Endothelial cell of umbilical vein (primary cell): ENCODE results near the gene FGD3. TPM values are rescaled to one million over a fixed set of nuclear protein-coding genes. Genes with fewer than 3 reads are reported as not detected.

Experiments
- BruUV-seq: library from RNA; stranded (reverse); fragments of 400-500 nt; replicated peaks from 2 replicates; lab custom pipeline; 2021; lab: Mats Ljungman, UMichigan
- CTCF ChIA-PET: fragments of 300-600, 350-600 bp; sonication (Branson Sonifier 250); formaldehyde crosslinking; loops from one replicate; lab custom pipeline; 2021; ENCODE audit warnings: antibody characterized with exemption, inconsistent platforms; lab: Charles Lee
- POLR2A ChIA-PET: fragments of 300-600, 350-600 bp; sonication (Branson Sonifier 250); formaldehyde crosslinking; loops from one replicate; lab custom pipeline; 2021; ENCODE audit warnings: antibody characterized with exemption, inconsistent platforms; lab: Charles Lee
- DNase-seq: peaks from one replicate; pipeline ENCODE4 v3.0.0-alpha.2; 2011; ENCODE audit warnings: low read depth, low spot score
- FAIRE-seq: peaks from 2 replicates; lab custom pipeline; 2011; peaks lifted over from hg19 to GRCh38; lab: Jason Lieb, UNC
- H2AFZ ChIP-seq: 2 replicates; pipeline ENCODE4 v1.6.0; 2012; ENCODE audit warnings: low read depth, low read length, control low read depth, inconsistent platforms
- H3K27ac ChIP-seq: 2 replicates; pipeline ENCODE4 v1.5.1; 2011; ENCODE audit warnings: low read depth, mild to moderate bottlenecking, control low read depth, low read length, moderate library complexity; ENCODE audit not compliant: insufficient read depth
- H3K27me3 ChIP-seq, 2 experiments: 2 replicates each; pipeline versions ENCODE4 v1.6.0 to v1.6.1; 2011; ENCODE audit warnings: low read length in 2 of 2, mixed read lengths in 1 of 2; ENCODE audit not compliant: control insufficient read depth in 2 of 2, insufficient read depth in 2 of 2
- H3K36me3 ChIP-seq, 2 experiments: 2 replicates in 1 of 2; 3 replicates in 1 of 2; pipeline ENCODE4 v1.5.1; 2011; ENCODE audit warnings: low read length in 2 of 2, mild to moderate bottlenecking in 1 of 2, moderate library complexity in 1 of 2; ENCODE audit not compliant: control insufficient read depth in 2 of 2, insufficient read depth in 2 of 2; ENCODE audit errors: extremely low read depth in 1 of 2
- H3K4me1 ChIP-seq: 3 replicates; pipeline ENCODE4 v1.5.1; 2011; ENCODE audit warnings: mild to moderate bottlenecking, low read length; ENCODE audit not compliant: control insufficient read depth, insufficient read depth; ENCODE audit errors: extremely low read depth
- H3K4me2 ChIP-seq: 2 replicates; pipeline ENCODE4 v1.6.1; 2011; ENCODE audit warnings: low read length, control low read depth, mixed read lengths; ENCODE audit not compliant: insufficient read depth
- H3K4me3 ChIP-seq, 3 experiments: fragments of 200-600 bp in 1 of 3; sonication (generic), shearing (Covaris generic) in 1 of 3; replicated peaks in 1 of 3; 2 replicates each; pipeline ENCODE4 v1.5.1; 2011 to 2016; ENCODE audit warnings: control low read depth in 3 of 3, low read length in 3 of 3, mild to moderate bottlenecking in 2 of 3, inconsistent platforms in 1 of 3, low read depth in 1 of 3, moderate library complexity in 1 of 3; ENCODE audit not compliant: insufficient read depth in 1 of 3
- H3K79me2 ChIP-seq: 2 replicates; pipeline ENCODE4 v1.6.0; 2012; ENCODE audit warnings: low read length, inconsistent platforms; ENCODE audit not compliant: control insufficient read depth, insufficient read depth
- H3K9ac ChIP-seq: replicated peaks from 2 replicates; pipeline ENCODE3; 2011; ENCODE audit warnings: low read length, control low read depth; ENCODE audit not compliant: insufficient read depth; ENCODE audit errors: extremely low read depth
- H3K9me1 ChIP-seq: replicated peaks from 3 replicates; pipeline ENCODE4 v1.6.0; 2011; ENCODE audit warnings: mild to moderate bottlenecking, low read length; ENCODE audit not compliant: control insufficient read depth, insufficient read depth; ENCODE audit errors: extremely low read depth
- H3K9me3 ChIP-seq: replicated peaks from 2 replicates; pipeline ENCODE4 v1.5.1; 2012; ENCODE audit warnings: low read length, inconsistent platforms; ENCODE audit not compliant: control insufficient read depth, insufficient read depth
- H4K20me1 ChIP-seq: replicated peaks from 2 replicates; pipeline ENCODE3; 2011; ENCODE audit warnings: mild to moderate bottlenecking, low read length; ENCODE audit not compliant: control insufficient read depth, insufficient read depth; ENCODE audit errors: extremely low read depth
- EZH2 ChIP-seq: IDR thresholded peaks from 2 replicates; pipeline ENCODE4 v1.6.1; 2012; ENCODE audit warnings: borderline replicate concordance, low read depth, mild to moderate bottlenecking, moderate library complexity, low read length, inconsistent platforms; ENCODE audit not compliant: severe bottlenecking
- FOS ChIP-seq: IDR thresholded peaks from 2 replicates; pipeline ENCODE4 v1.6.1; 2011; ENCODE audit warnings: mild to moderate bottlenecking, low read length, moderate library complexity, borderline replicate concordance; ENCODE audit not compliant: insufficient read depth
- GATA2 ChIP-seq: IDR thresholded peaks from 2 replicates; pipeline ENCODE4 v1.7.0; 2011; ENCODE audit warnings: low read depth, mild to moderate bottlenecking, moderate library complexity, mixed read lengths, low read length; ENCODE audit not compliant: insufficient read length, insufficient read depth
- JUN ChIP-seq: IDR thresholded peaks from 2 replicates; pipeline ENCODE4 v1.6.1; 2011; ENCODE audit warnings: borderline replicate concordance, low read depth; ENCODE audit not compliant: insufficient read length, insufficient read depth
- MYC ChIP-seq: IDR thresholded peaks from one replicate; pipeline ENCODE4 v1.6.1; 2011; ENCODE audit warnings: mild to moderate bottlenecking, low read depth, low read length
- POLR2A ChIP-seq: IDR thresholded peaks from 2 replicates; pipeline ENCODE4 v1.6.1; 2012; ENCODE audit warnings: low read depth, mild to moderate bottlenecking, control low read depth, low read length
- POLR2AphosphoS5 ChIP-seq: IDR thresholded peaks from 2 replicates; pipeline ENCODE4 v1.6.1; 2012; ENCODE audit warnings: low read depth, mild to moderate bottlenecking, control low read depth, low read length, moderate library complexity; ENCODE audit not compliant: insufficient read depth
- dilution Hi-C: fragments of 300-500 bp; cut with MboI; formaldehyde crosslinking; loops from one replicate; pipeline ENCODE4 v1.15.0; 2019; ENCODE audit warnings: low sequenced_read_pairs; ENCODE audit not compliant: extremely low pct_ligation_motif_present
- intact Hi-C: fragments of 100-400 bp; cut with micrococcal nuclease; formaldehyde crosslinking; loops from one replicate; pipeline ENCODE4 v1.10.0; 2022
- polyA plus RNA-seq, 4 experiments: library from polyadenylated mRNA; depleted of rRNA in 3 of 4; stranded (reverse) in 3 of 4; unstranded in 1 of 4; fragments of >200 nt; gene quantifications; 2 replicates each; pipeline versions ENCODE4 v1.2.1 to v1.2.3, GENCODE V29; 2011 to 2012; ENCODE audit warnings: missing spikeins in 1 of 4
- total RNA-seq: library from RNA; stranded (reverse); gene quantifications from 2 replicates; pipeline ENCODE4 v1.2.3, GENCODE V29; 2021
- TF ChIP-seq, protein P1 (sequence below), 2 donors: IDR thresholded peaks; 1 replicate in 1 of 2; 2 replicates in 1 of 2; pipeline ENCODE4 v1.5.1; 2011; ENCODE audit warnings: low read length in 2 of 2, mild to moderate bottlenecking in 2 of 2, moderate library complexity in 2 of 2, control low read depth in 1 of 2, inconsistent platforms in 1 of 2, low read depth in 1 of 2; ENCODE audit not compliant: insufficient read depth in 1 of 2; ENCODE audit errors: extremely low read depth in 1 of 2
- TF ChIP-seq, protein P2 (sequence below): IDR thresholded peaks from 2 replicates; pipeline ENCODE4 v1.6.1; 2011; ENCODE audit not compliant: insufficient read depth, insufficient read length

Gene FGD3
- total and polyA plus RNA-seq, 2 donors (not counting 3 experiments of a cell fraction or from before 2014, with no cell fraction given) = not detected

GRCh38 chr9:93003552-93004407 lies 56.5 kb downstream of the FGD3 start:
- peaks cover 0 to 4% of the 10 kb centered on the region in 2 experiments for H3K27me3 ChIP-seq
- H3K9me3 ChIP-seq = no peaks in the 10 kb centered on the region
- DNase-seq (peak; percentile 59), FAIRE-seq (peak; percentile 61)
- BruUV-seq = no TSS peak
- TF ChIP-seq, protein P1, sequence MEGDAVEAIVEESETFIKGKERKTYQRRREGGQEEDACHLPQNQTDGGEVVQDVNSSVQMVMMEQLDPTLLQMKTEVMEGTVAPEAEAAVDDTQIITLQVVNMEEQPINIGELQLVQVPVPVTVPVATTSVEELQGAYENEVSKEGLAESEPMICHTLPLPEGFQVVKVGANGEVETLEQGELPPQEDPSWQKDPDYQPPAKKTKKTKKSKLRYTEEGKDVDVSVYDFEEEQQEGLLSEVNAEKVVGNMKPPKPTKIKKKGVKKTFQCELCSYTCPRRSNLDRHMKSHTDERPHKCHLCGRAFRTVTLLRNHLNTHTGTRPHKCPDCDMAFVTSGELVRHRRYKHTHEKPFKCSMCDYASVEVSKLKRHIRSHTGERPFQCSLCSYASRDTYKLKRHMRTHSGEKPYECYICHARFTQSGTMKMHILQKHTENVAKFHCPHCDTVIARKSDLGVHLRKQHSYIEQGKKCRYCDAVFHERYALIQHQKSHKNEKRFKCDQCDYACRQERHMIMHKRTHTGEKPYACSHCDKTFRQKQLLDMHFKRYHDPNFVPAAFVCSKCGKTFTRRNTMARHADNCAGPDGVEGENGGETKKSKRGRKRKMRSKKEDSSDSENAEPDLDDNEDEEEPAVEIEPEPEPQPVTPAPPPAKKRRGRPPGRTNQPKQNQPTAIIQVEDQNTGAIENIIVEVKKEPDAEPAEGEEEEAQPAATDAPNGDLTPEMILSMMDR (IDR thresholded peaks at IDR 0.05; ENCODE audit: extremely low read depth in 1 of 2, insufficient read depth in 1 of 2, low read depth in 1 of 2, low read length in 2 of 2) = peak; percentile 62 to 69
- TF ChIP-seq, protein P2, sequence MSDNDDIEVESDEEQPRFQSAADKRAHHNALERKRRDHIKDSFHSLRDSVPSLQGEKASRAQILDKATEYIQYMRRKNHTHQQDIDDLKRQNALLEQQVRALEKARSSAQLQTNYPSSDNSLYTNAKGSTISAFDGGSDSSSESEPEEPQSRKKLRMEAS = no peak
- H4K20me1 ChIP-seq = no peaks in the 10 kb centered on the region
- ChIA-PET POLR2A (no interaction called here), CTCF (interaction anchor here (0.6 to 4.5 kb wide), 43 partner anchors 12 to 661 kb away, joined by 3 to 81 read pairs (median 4); partner anchors contain the start of gene NINJ1)
- no peak overlapping the region for H2AFZ ChIP-seq
- dilution Hi-C loops (no loop called here), intact Hi-C loops (loop anchor here (1.0 to 5.0 kb wide), 3 partner anchors 95 to 302 kb away; no protein-coding TSS in a partner anchor)
- no peaks in the 10 kb centered on the region for H3K36me3 ChIP-seq
- H3K79me2 ChIP-seq = no peaks in the 10 kb centered on the region
- no peak overlapping the region for H3K9ac ChIP-seq
- no peak overlapping the region for H3K27ac ChIP-seq
- H3K4me1 ChIP-seq = no peaks in the 10 kb centered on the region
- no peak overlapping the region for H3K4me2 ChIP-seq
- no peak overlapping the region for H3K4me3 ChIP-seq
- no peaks in the 10 kb centered on the region for H3K9me1 ChIP-seq

DNA sequence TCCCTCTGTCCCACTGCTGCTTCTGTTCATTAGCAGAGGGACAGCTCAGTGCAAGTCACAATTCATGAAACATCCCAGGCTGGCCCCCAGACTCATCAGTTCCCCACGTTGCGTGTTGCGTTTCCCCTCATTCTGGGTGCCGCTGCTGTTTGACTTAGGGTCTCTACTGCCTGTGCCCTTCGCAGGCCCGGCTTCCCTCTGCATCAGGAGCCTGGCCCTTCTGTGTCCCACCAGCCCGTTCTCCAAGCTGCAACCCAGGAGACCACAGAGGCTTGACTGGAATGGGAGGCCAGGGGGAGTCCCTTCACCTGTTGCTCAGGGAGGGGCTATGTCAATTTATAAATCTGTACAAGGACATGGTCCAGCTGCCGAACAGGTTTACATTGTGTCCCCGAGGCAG lies 57.2 kb downstream of the FGD3 start:
- no peak overlapping the region for H3K4me2 ChIP-seq
- no peaks in the 10 kb centered on the region for H3K36me3 ChIP-seq
- H2AFZ ChIP-seq = no peak overlapping the region
- H3K9me3 ChIP-seq = no peaks in the 10 kb centered on the region
- intact Hi-C loops (loop anchor here (5.0 kb wide), 1 partner anchor 158 kb away; no protein-coding TSS in a partner anchor), dilution Hi-C loops (no loop called here)
- DNase-seq (no peak), FAIRE-seq (no peak)
- no peak overlapping the region for H3K27ac ChIP-seq
- ChIA-PET CTCF (interaction anchor here (1.0 to 4.5 kb wide), 20 partner anchors 11 to 562 kb away, joined by 3 to 81 read pairs (median 6); partner anchors contain the start of gene NINJ1), POLR2A (no interaction called here)
- TF ChIP-seq JUN (no peak), POLR2A (no peak), MYC (no peak), FOS (no peak), POLR2AphosphoS5 (no peak), EZH2 (no peak), GATA2 (no peak)
- TF ChIP-seq, protein P1 (IDR thresholded peaks at IDR 0.05; ENCODE audit: extremely low read depth in 1 of 2, insufficient read depth in 1 of 2, low read depth in 1 of 2, low read length in 2 of 2) = no peak
- TF ChIP-seq, protein P2 = no peak
- H3K9ac ChIP-seq = no peak overlapping the region
- H4K20me1 ChIP-seq = no peaks in the 10 kb centered on the region
- no peaks in the 10 kb centered on the region for H3K4me1 ChIP-seq
- no peak overlapping the region for H3K4me3 ChIP-seq
- no peaks in the 10 kb centered on the region for H3K79me2 ChIP-seq
- H3K27me3 ChIP-seq = peaks cover 0 to 4% of the 10 kb centered on the region in 2 experiments
- BruUV-seq = no TSS peak
- no peaks in the 10 kb centered on the region for H3K9me1 ChIP-seq
